GM19372 (cell line): Measurements from ENCODE around the gene MEI4.
"Not testable (repeated sequence)": the region's sequence is repeated elsewhere in the genome, so short reads cannot be mapped to it uniquely, and the experiment has no call there.

Experiments
- ATAC-seq: cut with Tn5 transposase; IDR thresholded peaks from one replicate; pipeline ENCODE4 v1.9.1; 2021; ENCODE audit warnings: mild to moderate bottlenecking, low read depth, moderate library complexity; ENCODE audit not compliant: unreplicated experiment

The MEI4 gene

DNA sequence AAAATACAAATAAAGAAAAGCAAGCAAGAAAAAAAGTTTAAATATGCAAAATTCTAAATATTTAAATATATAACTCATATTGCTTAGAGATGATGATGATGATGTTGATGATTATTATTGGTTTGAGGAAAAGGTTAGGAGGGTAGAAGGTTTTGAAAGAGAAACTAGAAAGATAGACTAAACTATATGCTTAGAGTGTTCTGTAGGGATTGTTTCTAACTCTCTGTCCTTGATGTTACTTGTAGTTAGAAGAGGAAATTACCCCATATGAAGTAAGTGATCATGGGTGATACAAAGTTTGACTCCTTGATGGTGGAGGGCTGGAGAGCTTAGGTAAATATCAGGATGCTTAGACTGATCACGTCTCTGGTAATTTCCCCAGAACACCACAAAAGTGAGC, 159.5 kb downstream of the MEI4 start:
- ATAC-seq: no peak

DNA sequence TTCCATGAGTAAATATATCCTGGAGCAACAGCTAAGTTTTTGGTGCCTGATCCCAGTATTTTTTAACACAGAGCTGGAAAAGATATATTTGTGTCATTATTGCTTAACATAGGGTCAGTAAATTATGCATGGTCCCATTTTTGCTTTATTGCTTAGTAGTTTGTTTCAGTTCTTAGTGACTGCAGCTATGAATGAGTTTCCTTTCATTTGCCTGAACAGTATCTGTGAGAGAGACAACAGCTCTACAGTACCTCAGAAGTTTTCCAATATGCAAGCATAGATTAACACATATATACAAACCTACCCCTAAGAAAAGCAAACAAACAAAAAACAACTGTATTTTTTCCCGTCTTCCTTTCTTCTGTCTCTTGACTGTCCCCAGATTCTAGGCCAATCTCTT, 160.3 kb downstream of the MEI4 start:
- ATAC-seq: no peak

DNA sequence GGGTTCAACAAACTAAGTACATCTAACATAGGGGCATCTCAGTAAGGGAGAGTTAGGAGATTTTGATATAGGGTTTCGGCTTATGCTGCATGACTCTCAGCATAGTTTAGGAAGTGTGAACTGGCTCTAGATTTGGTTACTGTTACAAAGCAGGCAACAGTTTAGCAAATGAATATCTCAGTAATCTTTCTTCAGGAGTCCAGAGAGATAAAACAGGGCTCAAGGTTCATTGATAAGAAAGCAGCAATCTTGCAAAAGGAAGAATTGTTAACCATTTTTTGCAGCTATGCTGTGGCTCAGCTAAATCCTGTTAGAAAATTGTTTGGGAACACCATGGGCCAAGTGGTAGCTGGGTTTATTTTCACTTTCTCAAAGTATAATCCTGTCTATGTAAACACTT, 161.3 kb downstream of the MEI4 start:
- no peak for ATAC-seq

DNA sequence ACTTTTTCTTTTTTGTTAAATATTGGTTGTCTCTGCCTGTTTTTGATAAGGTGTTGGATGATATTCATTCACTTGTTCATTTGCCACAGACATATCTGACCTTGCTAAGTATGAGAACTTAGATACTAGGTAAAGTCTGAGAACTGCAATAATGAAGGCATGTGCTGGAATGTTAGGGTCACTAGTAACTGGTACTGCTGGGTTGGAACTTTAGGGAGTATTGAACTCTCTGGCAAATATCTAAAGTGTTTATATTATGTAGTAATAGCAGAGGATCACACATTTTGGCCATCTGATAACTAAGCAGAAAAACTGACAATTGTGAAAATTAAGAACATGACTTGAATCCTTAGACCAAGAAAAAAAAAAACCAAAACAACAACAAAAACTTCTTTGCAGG, 162.7 kb downstream of the MEI4 start:
- ATAC-seq: no peak

DNA sequence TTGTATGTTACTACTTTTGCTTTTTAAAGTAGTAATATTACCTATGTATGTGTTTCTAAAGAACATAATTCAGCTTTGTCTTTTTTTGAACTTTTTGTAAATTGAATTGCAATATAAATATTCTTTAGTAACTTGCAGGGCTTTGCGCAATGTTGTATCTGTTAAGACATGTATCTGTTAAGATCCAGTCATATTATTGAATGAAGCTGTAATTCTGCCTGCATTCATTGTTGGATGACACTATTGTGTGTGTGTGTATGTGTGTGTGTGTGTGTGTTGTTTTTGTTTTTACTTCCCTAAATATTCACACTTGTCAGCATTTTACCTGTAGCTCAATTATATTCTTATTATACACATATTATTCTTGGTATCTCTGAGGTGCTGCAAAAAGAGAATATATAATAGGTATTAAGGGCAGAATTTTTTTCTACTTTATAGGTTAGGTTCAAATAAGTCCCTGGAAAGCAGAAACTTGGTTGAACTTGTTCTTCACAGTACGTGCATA, 164.0 kb downstream of the MEI4 start:
- no peak for ATAC-seq

DNA sequence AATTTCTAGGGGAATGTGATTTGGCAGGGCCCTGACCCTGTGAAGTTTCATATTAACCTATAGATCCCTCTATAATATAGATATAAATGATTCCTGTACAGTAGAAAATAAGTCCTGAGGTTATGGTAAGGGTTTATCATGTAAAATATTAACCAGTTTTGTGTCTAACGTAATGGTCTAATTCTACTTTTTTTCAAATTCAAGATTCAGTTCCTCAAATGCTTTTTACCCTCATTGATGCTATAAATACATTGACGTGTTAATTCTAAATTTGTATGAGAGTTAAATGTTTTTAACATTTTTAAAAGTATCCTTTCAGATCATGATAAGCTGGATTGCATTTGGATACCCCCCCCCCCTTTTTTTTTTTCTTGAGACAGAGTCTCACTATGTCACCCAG, 169.4 kb downstream of the MEI4 start:
- ATAC-seq: no peak

DNA sequence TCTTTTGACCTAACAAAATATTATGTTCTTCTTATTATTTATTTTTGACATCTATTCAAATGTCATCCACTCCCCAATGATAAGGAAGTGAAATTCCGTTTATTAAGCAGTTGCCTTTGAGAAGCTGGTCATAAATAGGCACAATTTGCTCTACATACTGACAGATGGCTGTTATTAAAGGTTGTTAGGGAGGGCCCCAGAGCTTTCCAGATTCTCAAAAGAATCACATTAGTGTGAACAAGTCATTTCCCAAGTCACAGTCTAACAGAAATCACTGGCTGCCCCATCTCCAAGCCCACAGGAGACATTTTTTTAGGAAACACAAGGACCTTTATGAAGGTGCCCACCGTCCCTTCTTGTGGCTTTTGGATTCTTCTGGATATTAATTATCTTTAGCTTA, 172.4 kb downstream of the MEI4 start:
- ATAC-seq: no peak

DNA sequence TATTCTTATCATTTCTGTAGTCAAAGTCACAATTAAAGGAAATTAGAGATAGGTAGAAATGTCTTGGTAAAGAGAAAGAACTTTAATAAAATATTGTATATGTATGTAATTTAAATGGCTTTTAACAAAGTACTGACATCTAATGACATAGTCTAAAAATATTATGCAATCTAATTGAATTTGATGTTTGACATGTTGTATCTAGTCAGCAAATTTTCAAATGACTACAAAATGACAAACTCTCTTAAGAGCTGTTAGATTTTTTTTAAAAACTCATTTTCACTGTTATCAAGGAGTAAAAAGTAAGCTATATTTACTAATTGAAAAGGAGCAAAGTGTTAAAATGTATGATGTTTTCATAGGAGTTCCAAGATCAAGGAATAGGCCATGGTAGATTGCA, 176.9 kb downstream of the MEI4 start:
- ATAC-seq: no peak

DNA sequence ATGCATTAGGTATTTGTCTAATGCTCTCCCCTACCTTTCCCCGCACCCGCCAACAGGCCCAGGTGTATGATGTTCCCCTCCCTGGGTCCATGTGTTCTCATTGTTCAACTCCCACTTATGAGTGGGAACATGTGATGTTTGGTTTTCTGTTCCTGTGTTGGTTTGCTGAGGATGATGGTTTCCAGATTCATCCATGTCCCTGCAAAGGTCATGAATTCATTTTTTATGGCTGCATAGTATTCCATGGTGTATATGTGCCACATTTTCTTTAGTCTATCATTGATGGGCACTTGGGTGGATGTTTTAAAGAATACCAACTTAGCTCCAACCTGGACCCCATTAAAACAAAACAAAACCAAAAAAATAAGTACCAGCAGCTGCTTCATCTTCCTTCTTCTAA, 180.9 kb downstream of the MEI4 start:
- not testable (repeated sequence) for ATAC-seq

DNA sequence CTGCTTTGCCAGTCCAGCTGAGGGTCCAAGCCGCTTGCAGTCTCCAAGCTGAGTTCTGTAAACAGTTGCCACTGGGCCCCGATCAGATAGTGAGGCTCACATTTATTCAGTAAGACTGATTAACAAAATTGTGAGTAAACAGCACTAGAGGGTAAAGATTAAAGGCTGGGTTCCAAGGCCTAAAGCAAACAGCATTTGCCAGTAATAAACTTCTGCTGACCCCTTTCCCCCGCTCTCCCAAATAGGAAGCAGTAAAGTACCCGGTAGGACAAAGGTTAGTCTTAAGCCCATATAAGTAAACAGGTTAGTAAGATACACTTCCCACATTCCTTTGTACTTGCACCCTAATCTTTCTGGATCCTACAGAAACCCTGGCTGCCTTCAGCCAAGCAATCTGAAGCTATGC, 181.8 kb downstream of the MEI4 start:
- no peak for ATAC-seq

DNA sequence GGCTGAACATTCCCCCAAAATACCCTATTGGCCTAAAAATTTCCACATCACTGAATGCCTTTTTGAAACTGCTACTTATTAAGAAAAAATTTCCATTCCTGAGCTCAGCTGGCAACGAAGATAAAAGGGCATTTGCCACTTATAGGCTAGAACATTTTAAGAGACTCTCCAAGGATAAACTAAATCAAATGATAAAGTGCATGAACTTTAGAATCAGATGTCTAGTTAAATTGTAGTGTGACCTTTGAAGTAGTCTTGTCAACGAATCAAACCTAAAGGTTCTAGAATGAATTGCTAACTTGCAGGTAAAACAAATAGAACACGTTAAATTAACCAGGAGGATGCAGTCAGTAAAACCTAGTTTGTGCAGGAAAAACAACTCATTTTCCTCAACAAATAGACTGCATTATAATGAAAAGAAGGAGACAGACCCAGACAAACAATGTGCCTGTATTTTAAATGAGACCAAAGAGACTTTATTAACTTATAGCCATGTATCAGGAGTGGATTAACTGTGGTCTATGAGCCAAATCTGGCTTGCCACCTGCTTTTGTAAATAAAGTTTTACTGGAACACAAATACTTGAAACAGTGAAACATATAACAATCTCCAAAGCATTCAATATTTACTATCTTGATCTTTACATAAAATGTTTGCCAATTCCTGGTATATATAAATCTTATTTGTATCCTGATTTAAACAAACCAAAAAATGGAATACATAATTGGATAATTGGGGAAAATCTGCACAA, 184.4 kb downstream of the MEI4 start:
- ATAC-seq: no peak

DNA sequence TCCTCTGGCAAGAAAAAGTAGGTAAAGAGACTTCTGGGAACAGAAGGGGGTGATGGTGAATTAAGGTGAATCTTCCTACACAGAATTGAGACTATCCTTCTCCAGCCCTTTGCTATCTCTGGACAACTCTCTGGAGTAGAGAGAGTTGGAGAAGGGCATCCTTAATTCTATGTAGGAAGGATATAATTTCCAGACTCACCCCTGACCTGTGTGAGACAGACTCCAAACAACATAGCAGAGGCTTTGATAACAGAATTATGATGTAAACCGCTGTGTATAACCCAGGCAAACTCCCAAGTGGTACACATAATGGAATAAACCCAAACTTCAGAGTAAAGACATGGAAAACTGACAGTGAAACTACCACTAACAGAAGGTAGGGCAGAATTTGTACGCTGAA, 186.5 kb downstream of the MEI4 start:
- ATAC-seq: no peak

DNA sequence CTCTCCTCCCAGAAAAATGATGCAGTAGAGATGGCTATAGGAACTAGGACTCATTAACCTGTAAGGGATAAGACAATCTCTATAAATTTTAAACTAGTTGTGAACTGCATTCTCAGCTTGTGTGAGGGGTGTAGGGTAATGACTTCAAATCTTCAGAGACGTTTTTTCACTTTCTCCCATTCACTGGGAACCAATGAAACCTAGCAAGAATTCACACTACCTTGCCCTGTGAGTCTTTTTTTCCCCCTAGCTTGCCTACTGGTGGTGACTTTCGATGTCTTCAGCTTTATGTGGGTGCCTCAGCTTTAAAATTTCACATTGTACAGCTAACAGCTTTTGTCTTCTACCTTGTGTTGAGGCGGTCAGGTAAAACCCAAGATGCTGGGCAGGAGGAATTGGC, 192.0 kb downstream of the MEI4 start:
- ATAC-seq: no peak

DNA sequence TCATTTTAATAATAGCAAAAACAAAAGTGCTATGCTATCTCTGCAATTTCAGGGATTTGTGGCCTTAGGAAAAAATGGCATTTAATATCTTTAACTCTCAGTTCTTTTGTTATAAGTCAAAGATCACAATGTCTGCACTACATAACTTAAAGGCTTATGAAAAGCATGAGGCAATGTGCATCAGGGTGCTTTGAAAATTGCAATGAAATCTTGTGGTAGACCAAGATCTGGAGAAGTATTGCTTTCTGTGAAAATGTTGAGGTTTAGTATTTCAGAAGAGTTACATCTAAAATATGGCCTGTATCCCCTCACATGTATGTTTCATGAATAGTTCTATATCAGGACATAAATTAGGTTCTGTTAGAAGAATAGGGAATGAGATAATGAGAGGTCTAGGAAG, 200.6 kb downstream of the MEI4 start:
- no peak for ATAC-seq

DNA sequence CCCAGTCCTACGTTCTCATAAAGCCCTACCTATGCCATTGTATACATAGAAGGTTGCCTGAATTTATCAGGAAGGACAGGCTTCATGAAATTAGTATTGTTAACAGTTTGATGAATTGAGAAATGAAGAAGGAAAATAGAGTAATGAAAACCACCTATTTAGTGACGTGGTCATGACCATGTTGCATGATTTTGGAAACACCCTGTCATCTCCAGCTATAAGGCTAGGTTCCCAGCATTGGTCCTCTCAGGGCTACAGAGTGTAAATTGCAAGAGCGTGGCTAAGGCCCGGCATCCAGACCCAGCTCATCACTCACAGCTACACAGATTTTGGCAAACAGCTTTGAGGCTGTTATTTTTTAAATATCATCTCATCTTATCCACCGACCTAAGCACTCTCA, 203.6 kb downstream of the MEI4 start:
- ATAC-seq: no peak

DNA sequence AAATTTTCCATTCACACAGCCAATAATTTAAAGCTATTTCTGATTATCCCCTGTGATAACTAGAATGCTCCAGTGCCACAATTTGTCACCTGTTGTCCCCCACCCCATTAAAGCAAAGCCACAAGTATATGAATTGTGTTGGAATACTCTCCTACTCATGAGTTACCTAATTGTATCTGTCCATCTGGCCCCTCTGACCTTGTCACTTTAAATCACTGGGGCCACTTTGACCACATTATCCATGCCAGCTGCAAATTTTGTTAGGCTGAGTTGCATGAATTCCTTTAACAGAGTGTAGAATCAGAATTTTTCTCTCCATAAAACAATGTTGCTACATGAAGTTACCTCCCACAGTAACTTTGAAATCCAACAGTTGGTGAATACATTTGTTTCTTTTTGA, 204.6 kb downstream of the MEI4 start:
- no peak for ATAC-seq

DNA sequence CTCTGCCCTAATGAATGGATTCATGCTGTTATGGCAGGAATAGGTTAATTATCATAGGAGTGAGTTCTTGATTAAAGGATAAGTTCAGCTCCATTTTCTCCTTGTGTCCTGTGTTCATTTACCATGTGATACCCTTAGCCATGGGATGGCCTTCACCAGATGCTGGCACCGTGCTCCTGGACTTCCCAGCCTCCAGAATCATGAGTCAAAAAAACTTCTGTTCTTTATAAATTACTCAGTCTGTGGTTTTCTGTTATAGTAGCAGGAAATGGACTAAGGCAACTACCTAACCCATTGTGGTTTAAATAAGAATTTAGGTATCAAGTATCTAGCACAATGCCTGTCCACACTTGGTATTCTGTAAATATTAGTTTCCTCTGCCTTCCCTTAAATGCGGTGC, 223.5 kb downstream of the MEI4 start:
- ATAC-seq: no peak

DNA sequence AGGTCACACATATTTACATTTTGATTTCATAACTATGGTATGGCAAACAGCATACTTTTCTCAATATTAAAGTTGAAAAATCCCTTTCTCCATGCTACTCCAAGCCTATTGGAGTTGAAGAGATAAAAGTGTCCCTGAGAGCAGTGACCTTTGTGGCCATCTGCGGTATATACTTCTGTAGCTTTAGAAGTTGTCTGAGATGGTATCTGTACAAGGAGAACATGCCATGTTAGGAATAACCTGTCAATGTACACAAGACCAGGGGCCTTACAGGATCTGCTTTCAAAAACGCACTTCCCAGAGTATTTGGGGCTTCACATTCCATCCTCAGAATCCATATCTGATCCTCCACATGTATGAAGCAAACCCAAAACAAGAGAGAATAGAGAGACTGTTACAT, 226.7 kb downstream of the MEI4 start:
- ATAC-seq: no peak

DNA sequence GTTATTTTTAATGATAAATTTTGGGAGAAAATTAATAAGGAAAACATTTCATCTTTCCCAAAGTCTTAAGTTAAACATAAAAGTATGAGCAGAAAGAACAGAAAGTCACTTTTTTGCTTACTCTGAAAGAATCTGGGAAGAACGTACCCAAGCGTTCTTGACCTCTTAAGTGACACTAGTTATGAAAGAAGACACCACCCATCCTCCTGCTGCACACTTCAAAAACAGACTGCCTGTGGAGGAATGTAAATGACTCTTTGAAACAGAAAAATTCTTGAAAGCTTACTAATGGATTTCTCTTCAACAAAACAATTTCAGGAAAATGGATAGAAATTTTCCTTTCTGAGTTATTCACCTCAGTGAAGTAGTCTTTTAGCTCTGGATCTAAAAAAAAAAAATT, 227.7 kb downstream of the MEI4 start:
- ATAC-seq: no peak

DNA sequence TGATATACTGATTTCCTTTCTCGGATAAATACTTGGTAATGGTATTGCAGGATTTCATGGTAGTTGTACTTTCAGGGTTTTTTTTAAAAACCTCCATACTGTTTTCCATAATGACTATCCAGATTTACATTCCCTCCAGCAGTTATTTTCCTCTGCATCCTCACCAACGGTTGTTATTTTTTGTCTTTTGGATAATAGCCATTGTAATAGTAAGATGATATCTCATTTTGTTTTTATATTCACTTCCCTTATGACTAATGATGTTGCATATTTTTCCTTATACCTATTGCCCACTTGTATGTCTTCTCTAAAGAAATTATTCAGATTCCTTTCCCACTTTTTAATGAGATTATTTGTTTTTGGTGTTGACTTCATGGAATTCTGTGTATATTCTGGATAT, 231.0 kb downstream of the MEI4 start:
- no peak for ATAC-seq

DNA sequence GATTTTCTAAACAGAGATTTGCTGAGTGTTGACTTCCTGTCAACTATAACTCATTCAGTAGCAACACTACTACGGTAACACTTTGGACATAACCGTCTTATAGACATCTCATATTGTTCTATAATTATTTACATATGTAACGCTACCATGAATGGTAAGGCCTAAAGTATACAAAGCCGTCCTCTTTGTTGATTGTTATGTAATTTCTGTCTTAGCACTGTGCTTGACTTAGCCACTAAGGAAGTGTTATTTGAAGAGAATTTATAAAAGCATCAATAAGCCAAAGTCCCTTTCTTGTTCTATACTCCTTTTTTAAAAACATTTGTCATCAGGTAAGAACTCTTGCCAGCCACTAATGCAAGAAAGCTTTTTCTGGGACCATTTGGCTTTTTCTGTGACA, 240.6 kb downstream of the MEI4 start:
- ATAC-seq: no peak

DNA sequence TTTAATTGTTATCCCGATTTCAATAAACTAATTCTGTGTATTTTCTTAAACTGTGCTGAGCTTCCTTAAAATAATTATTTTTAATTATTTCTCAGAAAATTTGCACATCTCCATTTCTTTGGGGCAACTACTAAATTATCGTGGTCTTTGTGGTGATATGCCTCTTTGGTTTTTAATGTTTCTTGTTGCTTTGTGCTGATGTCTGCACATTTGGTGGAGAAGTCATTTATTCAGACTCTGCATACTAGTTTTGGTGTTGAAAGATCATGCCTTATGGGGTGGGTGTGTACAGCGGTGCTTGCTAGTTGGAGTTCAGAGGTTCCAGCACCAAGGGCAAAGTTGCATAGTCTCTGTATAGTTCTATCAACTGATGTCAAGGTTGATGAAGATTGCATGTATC, 253.2 kb downstream of the MEI4 start:
- no peak for ATAC-seq

DNA sequence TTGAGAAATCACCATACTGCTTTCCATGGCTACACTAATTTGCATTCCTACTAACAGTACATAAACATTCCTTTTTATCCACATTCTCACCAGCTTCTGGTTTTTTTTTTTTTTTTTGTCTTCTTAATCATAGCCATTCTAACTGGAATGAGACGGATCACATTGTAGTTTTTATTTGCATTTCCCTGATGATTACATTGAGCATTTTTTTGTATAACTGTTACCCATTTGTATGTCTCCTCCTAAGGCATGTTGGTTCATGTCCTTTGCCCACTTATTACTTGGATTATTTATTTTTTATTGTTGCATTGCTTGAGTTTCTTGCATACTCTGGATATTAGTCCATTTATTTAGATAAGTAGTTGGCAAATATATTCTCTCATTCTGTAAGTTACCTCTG, 258.0 kb downstream of the MEI4 start:
- ATAC-seq: no peak
